Endothelial cell of umbilical vein (primary cell): ENCODE results near the gene SLC6A1. TPM values are rescaled to one million over a fixed set of nuclear protein-coding genes. Genes with fewer than 3 reads are reported as not detected.

Experiments used
- BruUV-seq: library from RNA; stranded (reverse); fragments of 400-500 nt; replicated peaks from 2 replicates; lab custom pipeline; 2021; lab: Mats Ljungman, UMichigan
- CTCF ChIA-PET: fragments of 300-600, 350-600 bp; sonication (Branson Sonifier 250); formaldehyde crosslinking; loops from one replicate; lab custom pipeline; 2021; ENCODE audit warnings: antibody characterized with exemption, inconsistent platforms; lab: Charles Lee
- POLR2A ChIA-PET: fragments of 300-600, 350-600 bp; sonication (Branson Sonifier 250); formaldehyde crosslinking; loops from one replicate; lab custom pipeline; 2021; ENCODE audit warnings: antibody characterized with exemption, inconsistent platforms; lab: Charles Lee
- DNase-seq: peaks from one replicate; pipeline ENCODE4 v3.0.0-alpha.2; 2011; ENCODE audit warnings: low read depth, low spot score
- FAIRE-seq: peaks from 2 replicates; lab custom pipeline; 2011; peaks lifted over from hg19 to GRCh38; lab: Jason Lieb, UNC
- H2AFZ ChIP-seq: 2 replicates; pipeline ENCODE4 v1.6.0; 2012; ENCODE audit warnings: low read depth, low read length, control low read depth, inconsistent platforms
- H3K27ac ChIP-seq: 2 replicates; pipeline ENCODE4 v1.5.1; 2011; ENCODE audit warnings: low read depth, mild to moderate bottlenecking, control low read depth, low read length, moderate library complexity; ENCODE audit not compliant: insufficient read depth
- H3K27me3 ChIP-seq, 2 experiments: 2 replicates each; pipeline versions ENCODE4 v1.6.0 to v1.6.1; 2011; ENCODE audit warnings: low read length in 2 of 2, mixed read lengths in 1 of 2; ENCODE audit not compliant: control insufficient read depth in 2 of 2, insufficient read depth in 2 of 2
- H3K36me3 ChIP-seq, 2 experiments: 2 replicates in 1 of 2; 3 replicates in 1 of 2; pipeline ENCODE4 v1.5.1; 2011; ENCODE audit warnings: low read length in 2 of 2, mild to moderate bottlenecking in 1 of 2, moderate library complexity in 1 of 2; ENCODE audit not compliant: control insufficient read depth in 2 of 2, insufficient read depth in 2 of 2; ENCODE audit errors: extremely low read depth in 1 of 2
- H3K4me1 ChIP-seq: 3 replicates; pipeline ENCODE4 v1.5.1; 2011; ENCODE audit warnings: mild to moderate bottlenecking, low read length; ENCODE audit not compliant: control insufficient read depth, insufficient read depth; ENCODE audit errors: extremely low read depth
- H3K4me2 ChIP-seq: 2 replicates; pipeline ENCODE4 v1.6.1; 2011; ENCODE audit warnings: low read length, control low read depth, mixed read lengths; ENCODE audit not compliant: insufficient read depth
- H3K4me3 ChIP-seq, 3 experiments: fragments of 200-600 bp in 1 of 3; sonication (generic), shearing (Covaris generic) in 1 of 3; replicated peaks in 1 of 3; 2 replicates each; pipeline ENCODE4 v1.5.1; 2011 to 2016; ENCODE audit warnings: control low read depth in 3 of 3, low read length in 3 of 3, mild to moderate bottlenecking in 2 of 3, inconsistent platforms in 1 of 3, low read depth in 1 of 3, moderate library complexity in 1 of 3; ENCODE audit not compliant: insufficient read depth in 1 of 3
- H3K79me2 ChIP-seq: 2 replicates; pipeline ENCODE4 v1.6.0; 2012; ENCODE audit warnings: low read length, inconsistent platforms; ENCODE audit not compliant: control insufficient read depth, insufficient read depth
- H3K9ac ChIP-seq: replicated peaks from 2 replicates; pipeline ENCODE3; 2011; ENCODE audit warnings: low read length, control low read depth; ENCODE audit not compliant: insufficient read depth; ENCODE audit errors: extremely low read depth
- H3K9me1 ChIP-seq: replicated peaks from 3 replicates; pipeline ENCODE4 v1.6.0; 2011; ENCODE audit warnings: mild to moderate bottlenecking, low read length; ENCODE audit not compliant: control insufficient read depth, insufficient read depth; ENCODE audit errors: extremely low read depth
- H3K9me3 ChIP-seq: replicated peaks from 2 replicates; pipeline ENCODE4 v1.5.1; 2012; ENCODE audit warnings: low read length, inconsistent platforms; ENCODE audit not compliant: control insufficient read depth, insufficient read depth
- H4K20me1 ChIP-seq: replicated peaks from 2 replicates; pipeline ENCODE3; 2011; ENCODE audit warnings: mild to moderate bottlenecking, low read length; ENCODE audit not compliant: control insufficient read depth, insufficient read depth; ENCODE audit errors: extremely low read depth
- CTCF ChIP-seq, 2 donors: IDR thresholded peaks; 1 replicate in 1 of 2; 2 replicates in 1 of 2; pipeline ENCODE4 v1.5.1; 2011; ENCODE audit warnings: low read length in 2 of 2, mild to moderate bottlenecking in 2 of 2, moderate library complexity in 2 of 2, control low read depth in 1 of 2, inconsistent platforms in 1 of 2, low read depth in 1 of 2; ENCODE audit not compliant: insufficient read depth in 1 of 2; ENCODE audit errors: extremely low read depth in 1 of 2
- EZH2 ChIP-seq: IDR thresholded peaks from 2 replicates; pipeline ENCODE4 v1.6.1; 2012; ENCODE audit warnings: borderline replicate concordance, low read depth, mild to moderate bottlenecking, moderate library complexity, low read length, inconsistent platforms; ENCODE audit not compliant: severe bottlenecking
- FOS ChIP-seq: IDR thresholded peaks from 2 replicates; pipeline ENCODE4 v1.6.1; 2011; ENCODE audit warnings: mild to moderate bottlenecking, low read length, moderate library complexity, borderline replicate concordance; ENCODE audit not compliant: insufficient read depth
- GATA2 ChIP-seq: IDR thresholded peaks from 2 replicates; pipeline ENCODE4 v1.7.0; 2011; ENCODE audit warnings: low read depth, mild to moderate bottlenecking, moderate library complexity, mixed read lengths, low read length; ENCODE audit not compliant: insufficient read length, insufficient read depth
- JUN ChIP-seq: IDR thresholded peaks from 2 replicates; pipeline ENCODE4 v1.6.1; 2011; ENCODE audit warnings: borderline replicate concordance, low read depth; ENCODE audit not compliant: insufficient read length, insufficient read depth
- MAX ChIP-seq: IDR thresholded peaks from 2 replicates; pipeline ENCODE4 v1.6.1; 2011; ENCODE audit not compliant: insufficient read depth, insufficient read length
- MYC ChIP-seq: IDR thresholded peaks from one replicate; pipeline ENCODE4 v1.6.1; 2011; ENCODE audit warnings: mild to moderate bottlenecking, low read depth, low read length
- POLR2A ChIP-seq: IDR thresholded peaks from 2 replicates; pipeline ENCODE4 v1.6.1; 2012; ENCODE audit warnings: low read depth, mild to moderate bottlenecking, control low read depth, low read length
- POLR2AphosphoS5 ChIP-seq: IDR thresholded peaks from 2 replicates; pipeline ENCODE4 v1.6.1; 2012; ENCODE audit warnings: low read depth, mild to moderate bottlenecking, control low read depth, low read length, moderate library complexity; ENCODE audit not compliant: insufficient read depth
- dilution Hi-C: fragments of 300-500 bp; cut with MboI; formaldehyde crosslinking; loops from one replicate; pipeline ENCODE4 v1.15.0; 2019; ENCODE audit warnings: low sequenced_read_pairs; ENCODE audit not compliant: extremely low pct_ligation_motif_present
- intact Hi-C: fragments of 100-400 bp; cut with micrococcal nuclease; formaldehyde crosslinking; loops from one replicate; pipeline ENCODE4 v1.10.0; 2022
- polyA plus RNA-seq, 4 experiments: library from polyadenylated mRNA; depleted of rRNA in 3 of 4; stranded (reverse) in 3 of 4; unstranded in 1 of 4; fragments of >200 nt; gene quantifications; 2 replicates each; pipeline versions ENCODE4 v1.2.1 to v1.2.3, GENCODE V29; 2011 to 2012; ENCODE audit warnings: missing spikeins in 1 of 4
- total RNA-seq: library from RNA; stranded (reverse); gene quantifications from 2 replicates; pipeline ENCODE4 v1.2.3, GENCODE V29; 2021

SLC6A1 gene
- total and polyA plus RNA-seq, 2 donors (not counting 3 experiments of a cell fraction or from before 2014, with no cell fraction given): not detected

GRCh38 chr3:11085093-11085840 lies 92.7 kb downstream of the SLC6A1 start:
- Histone ChIP-seq H3K27me3 (peaks cover 0 to 2% of the 10 kb centered on the region in 2 experiments), H3K9me3 (no peaks in the 10 kb centered on the region), H3K36me3 (no peaks in the 10 kb centered on the region), H3K27ac (no peak overlapping the region), H3K4me2 (no peak overlapping the region), H4K20me1 (no peaks in the 10 kb centered on the region), H3K79me2 (no peaks in the 10 kb centered on the region), H3K4me1 (no peaks in the 10 kb centered on the region), H3K9ac (no peak overlapping the region), H2AFZ (no peak overlapping the region), H3K4me3 (no peak overlapping the region), H3K9me1 (no peaks in the 10 kb centered on the region)
- dilution Hi-C loops: no loop called here
- DNase-seq: no peak
- CTCF ChIA-PET: interaction anchor here (0.6 to 1.2 kb wide), 2 partner anchors 25 to 1542 kb away, joined by 3 to 4 read pairs; no protein-coding TSS in a partner anchor
- FAIRE-seq: no peak
- POLR2A ChIA-PET: no interaction called here
- no TSS peak for BruUV-seq
- intact Hi-C loops: no loop called here
- TF ChIP-seq FOS (no peak), POLR2A (no peak), JUN (no peak), MYC (no peak), MAX (no peak), GATA2 (no peak), EZH2 (no peak), CTCF (IDR thresholded peaks at IDR 0.05; ENCODE audit: extremely low read depth in 1 of 2, insufficient read depth in 1 of 2, low read depth in 1 of 2, low read length in 2 of 2) (no peak), POLR2AphosphoS5 (no peak)
